ENCODE measurements around the gene TTLL11. TPM values are rescaled to one million over a fixed set of nuclear protein-coding genes. Genes with fewer than 3 reads are reported as not detected.

The TTLL11 gene
- total and polyA plus RNA-seq, 2 experiments from 2014 or later, result 0.57 to 1.4 TPM

- H3K4me1 Mint-ChIP-seq, result peaks cover 18% of the 10 kb centered on the region
- ATAC-seq (no peak), DNase-seq (ENCODE audit: low spot score) (no peak)
- Histone ChIP-seq H3K4me1 (ENCODE audit: insufficient read depth) (peaks cover 23% of the 10 kb centered on the region), H3K4me3 (no peak overlapping the region), H3K9me2 (ENCODE audit: insufficient read depth) (no peaks in the 10 kb centered on the region), H3F3A (replicated peaks; ENCODE audit: low read depth) (no peaks in the 10 kb centered on the region), H2AFZ (no peak overlapping the region; the same call in 1 of the 2 replicates), H4K20me1 (replicated peaks; ENCODE audit: insufficient read depth) (no peaks in the 10 kb centered on the region), H3K4me2 (no peak overlapping the region), H3K27me3 (ENCODE audit: insufficient read depth) (no peaks in the 10 kb centered on the region), H3K79me2 (replicated peaks; ENCODE audit: insufficient read depth) (no peaks in the 10 kb centered on the region), H3K27ac (ENCODE audit: low read depth) (no peak overlapping the region), H3K36me3 (ENCODE audit: insufficient read depth) (no peaks in the 10 kb centered on the region)
- no peak overlapping the region for H3K4me3 Mint-ChIP-seq
- H3K27ac Mint-ChIP-seq, result no peak overlapping the region
- H3K9me3 Mint-ChIP-seq, result no peaks in the 10 kb centered on the region; the same call in 2 of the 3 replicates
- H3K36me3 Mint-ChIP-seq (ENCODE audit: low read depth), result no peaks in the 10 kb centered on the region
- H3K27me3 Mint-ChIP-seq (ENCODE audit: insufficient read depth, low read depth, poor library complexity), result no peaks in the 10 kb centered on the region
- TF ChIP-seq ZNF462 (CRISPR knock-in tag; IDR thresholded peaks at IDR 0.05) (no peak), REST (IDR thresholded peaks at IDR 0.05; ENCODE audit: unreplicated experiment) (no peak), ETS1 (IDR thresholded peaks at IDR 0.05) (no peak), STAT1 (IDR thresholded peaks at IDR 0.05; ENCODE audit: unreplicated experiment) (no peak), NANOG (IDR thresholded peaks at IDR 0.05; ENCODE audit: borderline replicate concordance) (no peak), EZH2phosphoT487 (IDR thresholded peaks at IDR 0.05; ENCODE audit: unreplicated experiment) (no peak), ZNF331 (CRISPR knock-in tag; IDR thresholded peaks at IDR 0.05; ENCODE audit: low read depth) (no peak), ZNF114 (CRISPR knock-in tag; IDR thresholded peaks at IDR 0.05) (no peak)
Observed at GRCh38 chr9:121798941-121799340, 294.2 kb downstream of the TTLL11 start.
